Keratinocyte (primary cell): Measurements from ENCODE around the gene ADAMTS17. TPM values are rescaled to one million over a fixed set of nuclear protein-coding genes. Genes with fewer than 3 reads are reported as not detected.

Experiments
- DNase-seq: peaks from one replicate; pipeline ENCODE4 v3.0.0-alpha.2; 2011; ENCODE audit warnings: low read depth, missing footprints, low spot score
- FAIRE-seq: peaks from 2 replicates; lab custom pipeline; 2011; peaks lifted over from hg19 to GRCh38; lab: Jason Lieb, UNC
- H2AFZ ChIP-seq: 2 replicates; pipeline ENCODE4 v1.6.0; 2012; ENCODE audit warnings: low read length, control low read depth, inconsistent platforms; ENCODE audit not compliant: control insufficient read depth
- H3K27ac ChIP-seq: 2 replicates; pipeline ENCODE4 v1.5.1; 2011; ENCODE audit warnings: low read length; ENCODE audit not compliant: control insufficient read depth, insufficient read depth
- H3K27me3 ChIP-seq: 3 replicates; pipeline ENCODE4 v1.6.0; 2011; ENCODE audit warnings: low read length; ENCODE audit not compliant: control insufficient read depth, insufficient read depth; ENCODE audit errors: extremely low read depth
- H3K36me3 ChIP-seq, 2 experiments: 2 replicates in 1 of 2; 3 replicates in 1 of 2; pipeline ENCODE4 v1.5.1; 2011; ENCODE audit warnings: low read length in 2 of 2, mild to moderate bottlenecking in 1 of 2; ENCODE audit not compliant: control insufficient read depth in 2 of 2, insufficient read depth in 2 of 2; ENCODE audit errors: extremely low read depth in 1 of 2
- H3K4me1 ChIP-seq: 3 replicates; pipeline ENCODE4 v1.5.1; 2011; ENCODE audit warnings: low read length; ENCODE audit not compliant: control insufficient read depth, insufficient read depth; ENCODE audit errors: extremely low read depth
- H3K4me2 ChIP-seq: 3 replicates; pipeline ENCODE4 v1.6.0; 2011; ENCODE audit warnings: low read depth, low read length; ENCODE audit not compliant: control insufficient read depth, insufficient read depth; ENCODE audit errors: extremely low read depth
- H3K4me3 ChIP-seq, 3 experiments: fragments of 200-600 bp in 1 of 3; sonication (generic) in 1 of 3; 2 replicates in 2 of 3; 3 replicates in 1 of 3; pipeline ENCODE4 v1.5.1; 2011 to 2016; ENCODE audit warnings: low read length in 3 of 3, mild to moderate bottlenecking in 3 of 3, control low read depth in 2 of 3, inconsistent platforms in 1 of 3, low read depth in 1 of 3, mixed read lengths in 1 of 3, mixed run types in 1 of 3, moderate library complexity in 1 of 3; ENCODE audit not compliant: control insufficient read depth in 2 of 3, insufficient read depth in 2 of 3; ENCODE audit errors: extremely low read depth in 1 of 3
- H3K79me2 ChIP-seq: 2 replicates; pipeline ENCODE4 v1.6.0; 2012; ENCODE audit warnings: low read length; ENCODE audit not compliant: control insufficient read depth, insufficient read depth
- H3K9ac ChIP-seq: 3 replicates; pipeline ENCODE4 v1.6.0; 2011; ENCODE audit warnings: low read length; ENCODE audit not compliant: control insufficient read depth, insufficient read depth; ENCODE audit errors: extremely low read depth
- H3K9me1 ChIP-seq: 3 replicates; pipeline ENCODE4 v1.6.0; 2011; ENCODE audit warnings: low read length; ENCODE audit not compliant: control insufficient read depth, insufficient read depth; ENCODE audit errors: extremely low read depth
- H3K9me3 ChIP-seq: 2 replicates; pipeline ENCODE4 v1.5.1; 2012; ENCODE audit warnings: low read depth, low read length; ENCODE audit not compliant: control insufficient read depth
- H4K20me1 ChIP-seq: 3 replicates; pipeline ENCODE4 v1.6.0; 2011; ENCODE audit warnings: low read length; ENCODE audit not compliant: control insufficient read depth, insufficient read depth; ENCODE audit errors: extremely low read depth
- CTCF ChIP-seq, 3 experiments: IDR thresholded peaks in 1 of 3; conservative IDR thresholded peaks in 1 of 3; optimal IDR thresholded peaks in 1 of 3; 2 replicates in 2 of 3; 3 replicates in 1 of 3; pipeline versions ENCODE3 to v1.5.1; 2011; ENCODE audit warnings: low read length in 3 of 3, mild to moderate bottlenecking in 3 of 3, moderate library complexity in 2 of 3, control low read depth in 1 of 3, inconsistent platforms in 1 of 3; ENCODE audit not compliant: insufficient read depth in 2 of 3; ENCODE audit errors: extremely low read depth in 1 of 3
- EZH2 ChIP-seq: IDR thresholded peaks from one replicate; pipeline ENCODE4 v1.6.1; 2012; ENCODE audit warnings: inconsistent platforms, mild to moderate bottlenecking, low read length, moderate library complexity
- dilution Hi-C: fragments of 300-500 bp; cut with MboI; formaldehyde crosslinking; loops from one replicate; pipeline ENCODE4 v1.7.0; 2020; ENCODE audit warnings: low sequenced_read_pairs; ENCODE audit not compliant: extremely low pct_ligation_motif_present
- polyA plus RNA-seq, 5 experiments: library from polyadenylated mRNA; depleted of rRNA in 3 of 5; stranded (reverse) in 3 of 5; stranded (forward) in 1 of 5; unstranded in 1 of 5; fragments of >200 nt; gene quantifications; 1 replicate in 1 of 5; 2 replicates in 3 of 5; 3 replicates in 1 of 5; pipeline versions ENCODE4 v1.2.1 to v1.2.3, GENCODE V29; 2011 to 2012; ENCODE audit warnings: missing spikeins in 2 of 5, low read depth in 1 of 5, low replicate concordance in 1 of 5

Gene ADAMTS17
- polyA plus RNA-seq, 1 donor (not counting 4 experiments of a cell fraction or from before 2014, with no cell fraction given): 0.18 TPM

GRCh38 chr15:100053474-100054121 is 288.2 kb downstream of the ADAMTS17 start:
- Histone ChIP-seq H3K27me3 (peaks cover 55% of the 10 kb centered on the region), H3K36me3 (no peaks in the 10 kb centered on the region), H3K9me3 (no peaks in the 10 kb centered on the region), H3K4me3 (no peak overlapping the region), H3K4me1 (no peaks in the 10 kb centered on the region), H3K4me2 (no peak overlapping the region), H4K20me1 (no peaks in the 10 kb centered on the region), H3K9ac (no peak overlapping the region), H3K27ac (no peak overlapping the region), H2AFZ (no peak overlapping the region), H3K9me1 (no peaks in the 10 kb centered on the region), H3K79me2 (no peaks in the 10 kb centered on the region)
- no peak for DNase-seq
- dilution Hi-C loops: no loop called here
- TF ChIP-seq CTCF (optimal IDR thresholded peaks at IDR 0.05 in 1 of 3, IDR thresholded peaks at IDR 0.05 in 1 of 3, conservative IDR thresholded peaks at IDR 0.05 in 1 of 3; ENCODE audit: extremely low read depth in 1 of 3, insufficient read depth in 2 of 3, low read length in 3 of 3): no peak
- TF ChIP-seq EZH2: no peak
- FAIRE-seq: no peak

DNA sequence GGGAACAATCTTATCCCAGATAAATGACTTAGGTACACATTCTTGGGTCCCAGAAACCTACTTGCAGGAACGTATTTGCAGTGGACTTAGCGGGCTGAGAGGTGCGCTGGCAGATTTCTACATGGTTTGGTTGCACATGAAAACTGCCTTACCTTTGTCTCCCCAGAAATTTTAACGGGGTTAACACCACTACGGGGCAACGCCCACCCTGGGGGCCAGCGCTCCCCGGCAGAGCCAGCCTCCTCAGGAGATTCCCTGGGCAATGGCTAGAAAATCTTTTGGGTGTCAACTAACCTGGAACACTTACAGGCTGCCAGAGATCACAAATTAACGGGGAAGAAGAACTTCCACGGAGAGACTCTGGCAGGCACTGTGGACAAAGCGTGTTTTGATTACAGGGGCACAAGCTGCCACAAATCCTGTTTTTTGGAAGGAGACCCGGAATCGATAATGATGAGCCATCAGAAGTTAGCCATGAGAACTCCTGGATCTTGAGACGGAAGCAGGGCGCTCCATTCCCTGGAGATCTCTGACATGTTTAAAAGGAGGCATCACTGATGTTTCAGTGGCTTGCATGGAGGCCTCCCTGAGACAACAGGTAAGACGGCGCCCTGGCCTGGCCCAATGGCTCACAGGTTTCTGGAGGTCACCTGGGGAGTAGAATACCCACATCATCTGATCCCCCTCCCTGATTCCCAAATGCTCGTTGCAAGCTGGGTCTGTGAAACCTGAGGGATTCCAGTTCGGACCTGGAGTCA is 288.9 kb downstream of the ADAMTS17 start:
- dilution Hi-C loops: no loop called here
- Histone ChIP-seq H3K9me1 (no peaks in the 10 kb centered on the region), H3K36me3 (no peaks in the 10 kb centered on the region), H3K27ac (no peak overlapping the region), H4K20me1 (no peaks in the 10 kb centered on the region), H3K79me2 (no peaks in the 10 kb centered on the region), H3K4me3 (no peak overlapping the region), H3K9ac (no peak overlapping the region), H2AFZ (no peak overlapping the region), H3K27me3 (peaks cover 50% of the 10 kb centered on the region), H3K4me1 (no peaks in the 10 kb centered on the region), H3K9me3 (no peaks in the 10 kb centered on the region), H3K4me2 (no peak overlapping the region)
- FAIRE-seq: no peak
- DNase-seq: no peak
- TF ChIP-seq CTCF (optimal IDR thresholded peaks at IDR 0.05 in 1 of 3, IDR thresholded peaks at IDR 0.05 in 1 of 3, conservative IDR thresholded peaks at IDR 0.05 in 1 of 3; ENCODE audit: extremely low read depth in 1 of 3, insufficient read depth in 2 of 3, low read length in 3 of 3): no peak
- TF ChIP-seq EZH2: no peak
